Immature natural killer cell (primary cell): ENCODE data around the gene ADCK2. TPM values are rescaled to one million over a fixed set of nuclear protein-coding genes. Genes with fewer than 3 reads are reported as not detected.
A peak's percentile ranks its signal among the peaks of the same experiment; 100 is the strongest.
"Not testable (repeated sequence)": the region's sequence is repeated elsewhere in the genome, so short reads cannot be mapped to it uniquely, and the experiment has no call there.

Source experiments
- DNase-seq, 3 donors: peaks; one replicate each; pipeline ENCODE4 v3.0.0; 2022; ENCODE audit warnings: mixed read lengths in 1 of 3
- H3K27ac Mint-ChIP-seq, 6 donors: one replicate each; pipeline ENCODE4 v1.8.0; 2020; ENCODE audit warnings: mixed read lengths in 6 of 6, mild to moderate bottlenecking in 5 of 6, inconsistent platforms in 4 of 6, moderate library complexity in 3 of 6
- H3K27me3 Mint-ChIP-seq, 3 donors: one replicate each; pipeline ENCODE4 v1.8.0; 2020 to 2021; ENCODE audit warnings: low read depth in 3 of 3, mild to moderate bottlenecking in 3 of 3, mixed read lengths in 3 of 3, moderate library complexity in 3 of 3, inconsistent platforms in 1 of 3
- H3K36me3 Mint-ChIP-seq, 3 donors: one replicate each; pipeline ENCODE4 v1.8.0; 2020; ENCODE audit warnings: mixed read lengths in 3 of 3, inconsistent platforms in 2 of 3, mild to moderate bottlenecking in 2 of 3
- H3K4me1 Mint-ChIP-seq, 2 donors: one replicate each; pipeline ENCODE4 v1.8.0; 2020; ENCODE audit warnings: inconsistent platforms in 2 of 2, mild to moderate bottlenecking in 2 of 2, mixed read lengths in 2 of 2, moderate library complexity in 1 of 2
- H3K4me3 Mint-ChIP-seq, 5 donors: one replicate each; pipeline ENCODE4 v1.8.0; 2020; ENCODE audit warnings: mild to moderate bottlenecking in 5 of 5, mixed read lengths in 5 of 5, inconsistent platforms in 3 of 5, moderate library complexity in 3 of 5
- H3K9me3 Mint-ChIP-seq, 6 donors: one replicate each; pipeline ENCODE4 v1.8.0; 2020; ENCODE audit warnings: mild to moderate bottlenecking in 6 of 6, mixed read lengths in 6 of 6, inconsistent platforms in 4 of 6, moderate library complexity in 3 of 6
- polyA plus RNA-seq, 3 donors: library from polyadenylated mRNA; unstranded; fragments of 300-500 nt; fragmentation: Illumina TruSeq; gene quantifications; one replicate each; pipeline ENCODE4 v1.2.3, GENCODE V29; 2021

Gene ADCK2
- polyA plus RNA-seq, 3 donors from 2014 or later = 27.8 to 37.1 (median 33.9) TPM

DNA sequence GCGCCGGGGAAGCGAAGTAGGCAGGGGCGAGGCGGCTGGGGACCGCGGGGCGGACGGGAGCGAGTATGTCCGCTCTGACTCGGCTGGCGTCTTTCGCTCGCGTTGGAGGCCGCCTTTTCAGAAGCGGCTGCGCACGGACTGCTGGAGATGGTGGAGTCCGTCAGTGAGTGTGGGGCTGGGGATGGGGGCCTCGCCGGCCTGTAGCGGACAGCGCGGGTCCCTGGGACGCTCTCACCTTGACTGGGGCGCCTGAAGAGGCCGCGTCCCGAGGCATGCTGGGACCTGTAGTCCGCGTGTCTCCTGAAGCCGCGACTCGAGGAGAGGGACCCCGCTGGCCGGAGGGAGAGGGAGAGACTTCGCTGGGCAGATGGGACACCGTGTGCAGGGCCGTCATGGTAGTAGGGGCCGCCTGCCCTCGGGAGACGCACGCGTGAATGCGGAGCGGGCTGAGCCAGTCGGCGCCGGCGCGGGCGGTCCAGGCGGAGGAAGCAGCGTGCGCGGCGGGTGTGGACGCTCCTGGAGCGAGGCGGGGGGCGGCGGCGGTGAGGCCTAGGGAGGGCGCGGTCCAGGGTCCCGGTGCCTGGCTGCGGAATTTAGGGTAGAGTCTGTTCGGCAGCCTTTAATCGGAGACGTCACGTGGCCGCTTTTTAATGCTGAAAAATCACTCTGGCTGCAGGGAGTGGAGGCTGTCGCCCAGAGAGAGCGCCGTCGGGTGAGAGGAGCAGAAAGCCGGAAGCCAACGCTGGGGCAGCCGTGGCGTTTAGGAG, 24.1 kb downstream of the ADCK2 start, which contains the start of gene NDUFB2:
NDUFB2 (plus strand) TSS at position 29 of the 767 bp plus-strand sequence; CDS start at position 66, 37 bp downstream.
- Mint-ChIP-seq H3K36me3 (peaks cover 0 to 7% (median 0%) of the 10 kb centered on the region in 3 donors), H3K27ac (peak within 1 kb of the TSS; percentile 97 to 99 (median 98)), H3K4me3 (peak within 1 kb of the TSS; percentile 98 to 99 (median 99)), H3K9me3 (no peaks in the 10 kb centered on the region), H3K4me1 (peaks cover 43 to 59% of the 10 kb centered on the region in 2 donors), H3K27me3 (peaks cover 9 to 12% (median 10%) of the 10 kb centered on the region in 3 donors)
- DNase-seq = peak; percentile 77 to 88 (median 81)

DNA sequence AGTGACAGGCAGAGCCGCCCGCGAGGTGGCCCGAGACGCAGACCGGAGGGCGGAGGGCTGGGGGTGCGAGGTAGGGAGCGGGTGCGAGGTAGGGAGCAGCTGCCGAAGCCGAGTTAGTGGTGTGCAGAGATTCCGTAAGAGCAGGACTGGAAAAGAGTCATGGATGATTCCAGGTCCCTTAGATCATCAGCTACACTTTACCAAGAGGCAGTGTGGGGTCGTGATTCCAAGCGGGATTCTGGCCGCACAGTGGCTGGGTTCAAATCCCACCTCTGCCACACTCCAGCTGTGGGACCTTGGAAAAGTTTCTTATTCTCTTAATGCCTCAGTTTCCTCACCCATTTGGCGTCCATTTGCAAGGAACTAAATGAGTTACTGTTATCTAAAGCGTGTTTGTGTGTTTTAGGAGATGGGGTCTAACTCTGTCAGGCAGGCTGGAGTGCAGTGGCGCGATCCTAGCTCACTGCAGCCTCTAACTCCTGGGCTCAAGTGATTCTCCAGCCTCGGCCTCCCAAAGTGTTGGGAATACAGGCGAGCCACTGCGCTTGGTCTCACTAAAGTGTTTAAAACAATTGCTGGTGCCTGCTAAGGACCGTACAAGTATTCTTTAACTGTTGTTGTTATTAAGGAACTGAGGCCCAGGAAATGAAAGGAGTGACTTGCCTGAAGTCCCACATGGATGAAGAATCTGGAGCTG, 24.9 kb downstream of the ADCK2 start:
- Mint-ChIP-seq H3K27ac (peak overlapping the region; percentile 97 to 99 (median 98)), H3K4me1 (peaks cover 44 to 63% of the 10 kb centered on the region in 2 donors), H3K27me3 (peaks cover 9 to 12% (median 10%) of the 10 kb centered on the region in 3 donors), H3K4me3 (peak overlapping the region; percentile 98 to 99 (median 99)), H3K9me3 (no peaks in the 10 kb centered on the region), H3K36me3 (peaks cover 0 to 3% (median 0%) of the 10 kb centered on the region in 3 donors)
- DNase-seq = no peak

DNA sequence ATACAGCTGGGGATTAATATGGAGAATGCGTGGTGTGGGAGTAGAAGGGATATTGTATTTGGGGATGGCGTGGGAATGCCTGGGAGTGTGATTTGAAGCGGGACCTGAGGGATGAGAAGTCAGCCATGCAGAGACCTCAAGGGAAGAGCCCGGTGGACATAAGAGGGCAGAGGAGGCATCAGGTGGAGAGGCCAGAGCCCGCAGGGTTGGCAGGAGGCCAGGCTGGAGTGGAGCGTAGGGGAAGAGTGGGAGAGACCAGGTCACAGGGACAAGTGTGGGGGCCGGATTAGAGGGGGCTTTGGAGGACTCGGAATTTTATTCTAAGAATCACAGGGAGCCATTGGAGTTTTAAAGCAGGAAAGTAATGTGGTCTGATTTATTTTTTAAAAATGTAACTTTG, 25.7 kb downstream of the ADCK2 start:
- H3K27ac Mint-ChIP-seq = peak overlapping the region; percentile 93 to 99 (median 98)
- H3K36me3 Mint-ChIP-seq = peaks cover 0 to 3% (median 0%) of the 10 kb centered on the region in 3 donors
- peaks cover 47 to 66% of the 10 kb centered on the region in 2 donors for H3K4me1 Mint-ChIP-seq
- no peaks in the 10 kb centered on the region for H3K9me3 Mint-ChIP-seq
- H3K4me3 Mint-ChIP-seq = peak overlapping the region; percentile 98 to 99 (median 99)
- no peak for DNase-seq
- H3K27me3 Mint-ChIP-seq = peaks cover 9 to 12% (median 10%) of the 10 kb centered on the region in 3 donors

DNA sequence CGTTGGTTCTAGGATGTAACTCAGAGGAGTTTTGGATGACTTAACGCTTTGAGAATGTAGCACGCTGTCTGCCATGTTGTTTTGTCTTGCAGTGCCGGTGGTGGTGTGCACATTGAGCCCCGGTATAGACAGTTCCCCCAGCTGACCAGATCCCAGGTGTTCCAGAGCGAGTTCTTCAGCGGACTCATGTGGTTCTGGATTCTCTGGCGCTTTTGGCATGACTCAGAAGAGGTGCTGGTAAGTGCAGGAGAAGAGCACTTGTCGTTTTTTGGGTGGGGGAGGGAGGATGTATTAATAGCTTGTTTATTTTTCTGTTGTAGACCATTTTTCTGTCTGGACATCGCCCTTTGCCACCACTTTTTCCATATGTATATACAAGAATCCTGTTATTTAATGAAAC, 30.0 kb downstream of the ADCK2 start:
- peaks cover 5 to 13% (median 10%) of the 10 kb centered on the region in 3 donors for H3K36me3 Mint-ChIP-seq
- H3K4me1 Mint-ChIP-seq = peaks cover 34 to 56% of the 10 kb centered on the region in 2 donors
- no peaks in the 10 kb centered on the region for H3K9me3 Mint-ChIP-seq
- H3K27ac Mint-ChIP-seq = peak overlapping the region in 4 of 6 donors; percentile 13 to 67 (median 32)
- DNase-seq = no peak
- no peak overlapping the region for H3K4me3 Mint-ChIP-seq
- peaks cover 0 to 3% (median 2%) of the 10 kb centered on the region in 3 donors for H3K27me3 Mint-ChIP-seq

DNA sequence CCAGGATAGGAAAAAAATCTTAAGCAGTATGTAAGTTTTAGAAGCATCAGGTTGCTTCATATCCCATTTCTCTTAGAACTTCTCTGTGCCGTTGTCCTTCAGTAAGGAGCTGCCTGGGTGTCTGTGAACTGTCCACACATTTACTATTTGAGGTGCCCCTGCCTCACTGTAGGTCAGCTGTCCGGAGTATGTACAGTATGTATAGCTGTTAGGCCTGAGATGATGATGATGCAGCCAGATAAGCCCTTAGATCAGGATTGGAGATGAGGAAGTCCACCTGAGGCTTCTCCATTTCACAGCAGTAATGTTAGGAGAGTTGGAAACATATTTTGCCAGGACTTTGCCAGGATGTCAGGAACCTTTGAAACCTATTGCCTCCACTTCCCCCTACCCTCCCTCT, 31.5 kb downstream of the ADCK2 start:
- no peak overlapping the region for H3K4me3 Mint-ChIP-seq
- DNase-seq = no peak
- H3K27me3 Mint-ChIP-seq = no peaks in the 10 kb centered on the region
- peaks cover 25 to 41% of the 10 kb centered on the region in 2 donors for H3K4me1 Mint-ChIP-seq
- H3K36me3 Mint-ChIP-seq = peaks cover 5 to 13% (median 10%) of the 10 kb centered on the region in 3 donors
- peak overlapping the region in 3 of 6 donors; percentile 14 to 71 (median 58) for H3K27ac Mint-ChIP-seq
- H3K9me3 Mint-ChIP-seq = no peaks in the 10 kb centered on the region

DNA sequence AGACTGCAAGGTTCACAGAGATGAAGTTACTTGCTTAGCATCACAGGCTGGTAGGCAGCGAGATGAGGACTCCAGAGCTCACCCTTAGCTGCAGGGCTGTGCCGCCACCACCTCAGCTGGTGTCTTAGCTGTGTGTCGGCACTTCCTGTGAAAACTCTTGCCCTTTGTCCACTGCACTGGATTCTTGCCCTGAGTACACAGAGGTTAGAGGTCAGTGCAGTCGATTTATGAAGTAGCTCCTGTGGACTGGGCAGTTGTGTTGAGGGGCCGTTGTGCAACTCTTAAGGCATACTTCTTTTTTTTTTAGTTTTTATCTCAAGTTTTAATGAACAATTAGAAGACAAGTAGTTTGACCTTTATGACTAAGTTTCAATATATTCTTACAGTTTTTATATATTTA, 34.4 kb downstream of the ADCK2 start:
- Mint-ChIP-seq H3K4me1 (peaks cover 16 to 27% of the 10 kb centered on the region in 2 donors), H3K4me3 (no peak overlapping the region), H3K9me3 (no peaks in the 10 kb centered on the region), H3K27ac (peak overlapping the region in 3 of 6 donors; percentile 8 to 61 (median 26)), H3K36me3 (peaks cover 10 to 17% (median 10%) of the 10 kb centered on the region in 3 donors), H3K27me3 (no peaks in the 10 kb centered on the region)
- no peak for DNase-seq

DNA sequence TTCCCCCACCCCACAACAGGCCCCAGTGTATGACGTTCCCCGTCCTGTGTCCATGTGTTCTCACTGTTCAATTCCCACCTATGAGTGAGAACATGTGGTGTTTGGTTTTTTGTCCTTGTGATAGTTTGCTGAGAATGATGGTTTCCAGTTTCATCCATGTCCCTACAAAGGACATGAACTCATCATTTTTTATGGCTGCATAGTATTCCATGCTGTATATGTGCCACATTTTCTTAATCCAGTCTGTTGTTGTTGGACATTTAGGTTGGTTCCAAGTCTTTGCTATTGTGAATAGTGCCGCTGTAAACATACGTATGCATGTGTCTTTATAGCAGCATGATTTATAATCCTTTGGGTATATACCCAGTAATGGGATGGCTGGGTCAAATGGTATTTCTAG, 36.0 kb downstream of the ADCK2 start:
- H3K9me3 Mint-ChIP-seq, H3K27me3 Mint-ChIP-seq, DNase-seq, H3K4me3 Mint-ChIP-seq: not testable (repeated sequence)
- Mint-ChIP-seq H3K4me1 (peaks cover 24 to 29% of the 10 kb centered on the region in 2 donors), H3K27ac (peak overlapping the region in 2 of 6 donors; percentile 39 to 48), H3K36me3 (peaks cover 10 to 21% (median 10%) of the 10 kb centered on the region in 3 donors)

DNA sequence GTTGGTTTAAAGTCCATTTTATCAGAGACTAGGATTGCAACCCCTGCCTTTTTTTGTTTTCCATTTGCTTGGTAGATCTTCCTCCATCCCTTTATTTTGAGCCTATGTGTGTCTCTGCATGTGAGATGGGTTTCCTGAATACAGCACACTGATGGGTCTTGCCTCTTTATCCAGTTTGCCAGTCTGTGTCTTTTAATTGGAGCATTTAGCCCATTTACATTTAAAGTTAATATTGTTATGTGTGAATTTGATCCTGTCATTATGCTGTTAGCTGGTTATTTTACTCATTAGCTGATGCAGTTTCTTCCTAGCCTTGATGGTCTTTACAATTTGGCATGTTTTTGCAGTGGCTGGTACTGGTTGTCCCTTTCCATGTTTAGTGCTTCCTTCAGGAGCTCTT, 39.6 kb downstream of the ADCK2 start:
- Mint-ChIP-seq H3K4me1 (peaks cover 43 to 50% of the 10 kb centered on the region in 2 donors), H3K27ac (peak overlapping the region in 2 of 6 donors; percentile 71 to 79)
- not testable (repeated sequence) for DNase-seq, H3K36me3 Mint-ChIP-seq, H3K9me3 Mint-ChIP-seq, H3K27me3 Mint-ChIP-seq, H3K4me3 Mint-ChIP-seq

DNA sequence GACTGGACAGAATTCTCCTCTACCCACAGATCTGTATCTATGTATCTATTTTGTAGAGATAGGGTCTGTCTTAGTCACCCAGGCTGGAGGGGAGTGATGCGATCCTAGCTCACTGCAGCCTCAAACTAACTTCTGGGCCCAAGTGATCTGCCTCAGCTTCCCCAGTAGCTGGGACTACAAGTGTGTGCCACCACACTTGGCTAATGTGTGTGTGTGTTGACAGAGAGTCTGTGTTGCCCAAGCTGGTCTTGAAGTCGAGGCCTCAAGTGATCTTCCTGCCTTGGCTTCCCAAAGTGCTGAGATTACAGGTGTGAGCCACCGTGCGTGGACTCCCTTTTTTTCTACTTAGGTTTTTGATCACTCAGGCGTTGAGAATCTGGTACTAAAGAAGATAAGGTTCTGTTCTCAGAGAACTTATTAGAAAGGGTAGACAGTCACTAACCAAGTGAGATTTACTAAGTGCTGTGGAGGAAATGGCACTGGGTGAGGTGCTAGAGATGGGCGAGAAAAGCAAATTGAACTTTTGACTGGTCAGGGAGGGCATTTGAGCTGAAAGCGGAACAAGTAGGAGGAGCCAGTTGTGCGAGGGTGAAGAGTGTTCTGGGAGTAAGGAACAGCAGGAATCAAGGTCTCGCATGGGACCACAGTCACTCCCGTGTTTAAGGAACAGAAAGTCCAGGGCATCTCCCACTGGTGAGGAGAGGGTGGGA, 41.7 kb downstream of the ADCK2 start:
- H3K4me3 Mint-ChIP-seq = peak overlapping the region; percentile 68 to 84 (median 81)
- H3K27ac Mint-ChIP-seq = peak overlapping the region; percentile 79 to 88 (median 85)
- peaks cover 0 to 6% (median 0%) of the 10 kb centered on the region in 3 donors for H3K27me3 Mint-ChIP-seq
- DNase-seq = peak; percentile 69 to 72 (median 71)
- no peaks in the 10 kb centered on the region for H3K9me3 Mint-ChIP-seq
- H3K36me3 Mint-ChIP-seq = peaks cover 0 to 8% (median 6%) of the 10 kb centered on the region in 3 donors
- peaks cover 51 to 61% of the 10 kb centered on the region in 2 donors for H3K4me1 Mint-ChIP-seq

DNA sequence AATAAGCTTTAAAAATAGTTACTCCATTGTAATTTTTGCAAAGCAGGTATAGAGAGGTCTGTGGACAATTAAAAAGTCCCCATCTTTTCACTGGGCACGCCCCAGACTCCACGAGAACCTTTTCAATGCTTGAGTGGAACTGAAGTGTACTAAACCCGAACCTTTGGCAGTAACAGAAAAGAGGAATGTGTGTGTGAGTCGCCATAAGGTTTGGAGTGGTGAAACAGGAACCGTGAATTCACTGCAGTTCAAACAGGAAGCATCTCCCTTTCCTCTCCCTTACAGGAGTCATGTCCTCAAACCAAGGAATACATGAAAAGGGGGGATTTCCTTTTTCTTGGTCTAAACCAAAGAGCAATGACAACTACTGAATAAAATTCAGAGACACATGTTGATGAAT, 47.0 kb downstream of the ADCK2 start:
- no peak overlapping the region for H3K4me3 Mint-ChIP-seq
- H3K27ac Mint-ChIP-seq = peak overlapping the region in 1 of 6 donors; percentile 49
- peaks cover 0 to 3% (median 0%) of the 10 kb centered on the region in 3 donors for H3K36me3 Mint-ChIP-seq
- peaks cover 0 to 3% (median 3%) of the 10 kb centered on the region in 3 donors for H3K27me3 Mint-ChIP-seq
- DNase-seq = no peak
- H3K4me1 Mint-ChIP-seq = peaks cover 45 to 53% of the 10 kb centered on the region in 2 donors
- H3K9me3 Mint-ChIP-seq = no peaks in the 10 kb centered on the region

DNA sequence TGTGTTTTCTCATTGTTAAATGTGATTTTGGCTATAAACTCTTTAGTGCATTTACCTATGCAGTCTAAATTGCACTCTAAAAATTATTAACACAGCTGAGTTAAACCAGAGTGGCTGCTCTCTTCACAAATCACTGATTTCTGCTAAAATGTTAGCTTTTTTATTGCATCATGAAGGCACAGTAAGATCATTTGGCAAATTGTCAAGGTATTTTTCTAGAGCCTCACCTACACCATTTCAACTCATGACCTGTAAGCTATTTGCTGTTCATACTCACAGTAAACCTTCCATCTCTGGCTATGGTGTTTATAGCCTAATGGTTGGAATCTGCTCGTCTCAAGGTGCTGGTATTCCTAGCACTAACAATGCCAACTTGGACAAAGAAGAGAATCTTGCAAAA, 49.5 kb downstream of the ADCK2 start:
- Mint-ChIP-seq H3K27ac (no peak overlapping the region), H3K27me3 (peaks cover 0 to 10% (median 3%) of the 10 kb centered on the region in 3 donors), H3K9me3 (no peaks in the 10 kb centered on the region), H3K36me3 (peaks cover 0 to 4% (median 3%) of the 10 kb centered on the region in 3 donors), H3K4me3 (no peak overlapping the region), H3K4me1 (peaks cover 27 to 30% of the 10 kb centered on the region in 2 donors)
- DNase-seq = no peak

DNA sequence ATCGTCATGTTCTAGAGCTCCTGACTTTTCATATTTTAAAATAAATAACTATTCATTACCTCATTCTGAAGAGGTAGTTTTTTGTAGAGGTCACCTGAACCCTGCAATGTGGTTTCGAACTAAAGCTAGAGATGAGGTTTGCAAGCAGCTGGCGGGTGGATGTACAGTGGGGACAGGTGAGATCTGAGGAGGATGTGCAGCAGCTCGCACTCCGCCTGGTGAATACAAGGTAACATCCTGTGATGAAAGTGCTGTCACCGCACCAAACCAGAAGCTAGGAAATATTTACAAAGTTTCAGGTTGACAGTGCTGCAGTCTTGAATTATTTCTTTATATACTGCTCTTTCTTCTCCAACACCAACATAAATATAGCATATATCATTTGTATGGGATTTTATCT, 50.3 kb downstream of the ADCK2 start:
- peak overlapping the region in 3 of 5 donors; percentile 6 to 41 (median 36) for H3K4me3 Mint-ChIP-seq
- H3K27ac Mint-ChIP-seq = peak overlapping the region in 5 of 6 donors; percentile 18 to 61 (median 44)
- peaks cover 0 to 4% (median 3%) of the 10 kb centered on the region in 3 donors for H3K36me3 Mint-ChIP-seq
- no peaks in the 10 kb centered on the region for H3K9me3 Mint-ChIP-seq
- H3K4me1 Mint-ChIP-seq = peaks cover 27 to 30% of the 10 kb centered on the region in 2 donors
- peak in 2 of 3 donors; percentile 24 for DNase-seq
- H3K27me3 Mint-ChIP-seq = peaks cover 0 to 10% (median 3%) of the 10 kb centered on the region in 3 donors

DNA sequence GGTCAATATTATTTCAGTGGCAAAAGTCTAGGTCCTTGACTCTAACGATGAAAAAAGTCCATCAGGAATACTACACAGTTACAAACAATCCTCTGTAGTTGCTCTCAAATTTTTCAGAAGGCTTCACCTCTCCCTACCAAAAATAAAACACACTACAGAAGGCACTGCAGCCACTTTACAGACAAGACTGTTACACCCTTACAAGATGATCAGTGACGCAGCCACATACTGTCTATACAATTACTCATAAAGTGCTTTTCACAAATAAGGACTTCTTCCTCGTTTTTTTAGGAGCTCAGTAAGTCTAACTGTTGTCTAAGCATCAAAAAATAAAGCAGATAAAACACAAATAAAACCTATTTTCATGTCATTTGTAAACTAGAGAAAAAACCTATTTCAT, 50.8 kb downstream of the ADCK2 start:
- no peak for DNase-seq
- Mint-ChIP-seq H3K27me3 (peaks cover 0 to 10% (median 3%) of the 10 kb centered on the region in 3 donors), H3K36me3 (peaks cover 0 to 4% (median 3%) of the 10 kb centered on the region in 3 donors), H3K4me3 (no peak overlapping the region), H3K27ac (peak overlapping the region in 3 of 6 donors; percentile 11 to 47 (median 44)), H3K9me3 (no peaks in the 10 kb centered on the region), H3K4me1 (peaks cover 27 to 29% of the 10 kb centered on the region in 2 donors)
